GM18873 (cell line): ENCODE measurements around the gene ABCB10.
A peak's percentile ranks its signal among the peaks of the same experiment; 100 is the strongest.
"Not testable (repeated sequence)": the region's sequence is repeated elsewhere in the genome, so short reads cannot be mapped to it uniquely, and the experiment has no call there.

Experiments
- ATAC-seq: cut with Tn5 transposase; IDR thresholded peaks from one replicate; pipeline ENCODE4 v1.9.1; 2021; ENCODE audit warnings: mild to moderate bottlenecking, moderate library complexity, moderate number of reproducible peaks; ENCODE audit not compliant: unreplicated experiment, low FRiP score

The ABCB10 gene

DNA sequence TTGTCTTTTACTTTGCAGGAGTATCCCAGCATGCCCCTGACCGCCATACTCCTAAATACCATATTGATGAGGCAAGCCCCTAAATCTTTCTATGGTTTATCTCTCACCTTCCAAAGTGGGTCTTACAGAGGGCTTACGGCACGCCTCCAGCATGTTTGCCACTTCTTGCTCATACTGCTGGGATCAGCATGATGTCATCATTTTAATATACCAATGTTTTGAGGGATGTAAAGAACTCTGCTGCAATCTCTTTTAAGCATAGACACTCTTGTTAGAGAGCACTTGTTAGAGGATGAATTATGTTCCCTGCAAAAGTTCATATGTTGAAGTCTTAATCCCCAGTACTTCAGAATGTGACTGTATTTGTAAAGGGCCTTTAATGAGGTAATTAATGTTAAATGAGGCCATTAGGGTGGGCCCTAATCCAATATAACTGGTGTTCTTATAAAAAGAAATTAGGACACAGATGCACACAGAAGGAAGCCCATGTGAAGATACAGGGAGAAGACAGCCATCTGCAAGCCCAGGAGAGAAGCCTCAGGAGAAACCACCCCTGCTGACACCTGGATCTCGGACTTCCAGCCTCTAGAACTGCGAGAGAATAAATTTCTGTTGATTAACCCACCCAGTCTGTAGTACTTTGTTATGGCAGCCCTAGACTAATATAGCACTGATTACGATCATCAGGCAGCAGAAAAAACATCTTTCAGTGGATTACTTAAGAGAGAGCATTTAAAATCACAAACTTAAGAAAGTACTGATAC lies 16.4 kb upstream of the ABCB10 start:
- ATAC-seq: no peak

DNA sequence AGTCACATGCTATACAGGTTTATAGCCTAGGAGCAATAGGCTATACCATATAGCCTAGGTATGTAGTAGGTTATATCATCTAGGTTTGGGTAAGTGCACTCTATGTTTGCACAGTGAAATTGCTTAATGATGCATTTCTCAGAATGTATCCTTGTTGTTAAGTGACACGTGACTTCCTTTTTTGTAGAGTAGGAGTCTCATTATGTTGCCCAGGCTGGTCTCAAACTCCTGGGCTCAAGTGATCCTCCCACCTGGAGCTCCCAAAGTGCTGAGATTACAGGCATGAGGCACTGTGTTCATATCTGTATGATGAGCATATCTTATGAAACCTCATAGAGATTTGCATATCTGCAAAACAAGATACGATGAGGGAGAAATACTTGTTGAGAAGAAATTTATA lies 13.8 kb upstream of the ABCB10 start:
- ATAC-seq: no peak

DNA sequence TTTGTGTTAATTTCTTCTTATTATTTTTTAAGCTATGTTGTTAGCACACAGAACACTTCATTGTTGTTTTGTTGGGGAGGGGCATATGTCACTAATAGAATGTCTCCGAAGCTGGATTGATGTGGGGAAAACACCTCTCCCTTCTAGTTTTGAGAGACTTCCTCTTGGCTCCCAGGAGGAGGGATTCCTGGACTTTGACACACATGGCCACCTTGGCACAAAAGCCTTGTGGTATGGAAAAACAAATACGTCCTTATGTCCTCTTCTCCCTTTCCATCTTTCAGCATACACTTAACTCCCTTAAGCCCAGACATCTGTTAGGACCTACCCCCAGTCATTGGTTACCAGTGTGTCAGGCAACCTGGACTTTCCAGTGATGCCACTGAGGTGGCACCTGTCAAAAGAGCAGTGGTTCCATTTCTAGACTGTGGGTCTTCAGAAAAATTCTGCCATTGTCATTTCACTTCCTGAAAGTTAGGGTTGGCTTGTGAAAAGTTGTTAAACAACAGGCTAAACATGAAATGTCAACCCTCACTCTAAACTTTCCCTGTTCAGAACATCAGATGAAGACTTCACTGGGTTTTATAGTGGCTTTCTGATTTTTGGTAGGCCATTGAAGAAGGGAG lies 12.5 kb upstream of the ABCB10 start:
- no peak for ATAC-seq

DNA sequence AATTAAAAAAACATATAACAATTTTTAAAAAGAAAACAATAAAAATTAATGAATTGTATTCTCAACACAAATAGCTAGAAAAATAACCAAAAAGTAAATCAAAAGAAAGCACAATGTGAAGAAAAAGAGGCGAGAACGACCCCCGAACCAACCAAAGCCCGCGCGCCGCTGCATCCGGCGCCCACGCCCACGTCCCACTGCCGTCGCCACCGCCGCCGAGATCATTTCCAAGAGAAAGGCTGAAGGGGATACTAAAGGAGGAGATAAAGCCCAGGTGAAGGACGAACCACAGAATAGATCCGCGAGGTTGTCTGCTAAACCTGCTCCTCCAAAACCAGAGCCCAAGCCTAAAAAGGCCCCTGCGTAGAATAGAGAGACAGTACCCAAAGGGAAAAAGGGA lies 11.8 kb upstream of the ABCB10 start:
- no peak for ATAC-seq

DNA sequence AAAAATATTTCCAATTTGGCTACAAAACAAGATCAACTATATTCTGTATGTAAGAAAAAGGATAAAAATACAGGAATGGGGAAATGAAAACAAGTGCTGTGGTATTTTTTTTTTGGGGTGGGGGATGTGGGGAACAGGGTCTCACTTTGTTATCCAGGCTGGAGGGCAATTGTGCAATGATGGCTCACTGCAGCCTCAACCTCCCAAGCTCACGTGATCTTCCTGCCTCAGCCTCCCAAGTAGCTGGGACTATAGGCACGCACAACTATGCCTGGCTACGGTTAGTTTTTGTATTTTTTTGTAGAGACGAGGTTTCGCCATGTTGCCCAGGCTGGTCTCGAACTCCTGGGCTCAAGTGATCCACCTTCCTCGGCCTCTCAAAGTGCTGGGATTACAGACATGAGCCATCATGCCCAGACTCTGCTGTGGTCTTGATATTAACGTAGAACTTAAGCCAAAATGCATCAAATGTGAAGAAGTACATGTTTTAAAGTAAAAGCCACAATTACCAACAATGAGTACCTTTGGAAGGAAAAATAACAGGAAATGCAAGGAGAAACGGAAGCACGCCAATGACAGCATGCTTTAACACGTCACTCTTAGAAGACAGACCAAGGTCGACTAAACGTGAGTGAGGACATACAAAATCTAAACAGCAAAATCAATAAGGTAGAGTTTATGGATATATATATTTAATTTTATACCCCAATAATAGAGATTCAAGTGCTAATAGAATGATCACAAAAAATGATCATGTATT lies 8.8 kb upstream of the ABCB10 start:
- ATAC-seq: no peak

DNA sequence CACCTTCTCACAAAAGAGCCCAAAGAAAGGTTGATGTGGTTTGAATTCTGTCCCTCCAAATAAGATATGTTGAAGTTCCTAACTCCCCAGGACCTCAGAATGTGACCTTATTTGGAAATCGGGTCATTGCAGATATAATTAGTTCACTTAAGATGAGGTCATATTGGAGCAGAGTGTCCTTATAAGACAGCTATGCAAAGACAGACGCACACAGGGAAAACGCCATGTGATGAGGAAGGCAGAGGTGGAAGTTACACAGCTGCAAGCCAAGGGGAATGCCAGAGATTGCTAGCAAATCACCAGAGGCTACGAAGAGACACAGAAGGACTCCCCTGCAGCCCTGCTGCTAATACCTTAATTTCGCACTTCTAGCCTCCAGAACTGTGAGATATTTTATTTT lies 5.2 kb upstream of the ABCB10 start:
- no peak for ATAC-seq

DNA sequence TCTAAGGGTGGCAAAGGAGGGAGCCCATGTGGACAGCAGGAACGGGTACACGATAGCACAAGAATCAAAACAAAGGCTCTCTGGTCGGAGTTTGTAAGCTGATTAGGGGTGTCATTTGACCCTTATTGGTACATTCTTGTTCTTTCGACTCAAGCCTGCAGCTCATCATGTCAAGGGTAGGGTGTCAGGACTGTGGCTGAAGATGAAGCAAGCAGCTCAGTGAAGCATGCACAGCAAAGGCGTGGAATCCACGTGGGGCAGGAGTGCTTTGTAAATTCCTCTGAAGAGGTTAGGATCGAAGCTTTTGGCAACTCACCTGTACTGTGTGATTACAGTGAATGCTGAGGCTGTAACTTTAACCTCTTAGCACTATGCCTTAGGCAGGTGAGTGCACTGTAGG lies 4.7 kb upstream of the ABCB10 start:
- ATAC-seq: no peak

DNA sequence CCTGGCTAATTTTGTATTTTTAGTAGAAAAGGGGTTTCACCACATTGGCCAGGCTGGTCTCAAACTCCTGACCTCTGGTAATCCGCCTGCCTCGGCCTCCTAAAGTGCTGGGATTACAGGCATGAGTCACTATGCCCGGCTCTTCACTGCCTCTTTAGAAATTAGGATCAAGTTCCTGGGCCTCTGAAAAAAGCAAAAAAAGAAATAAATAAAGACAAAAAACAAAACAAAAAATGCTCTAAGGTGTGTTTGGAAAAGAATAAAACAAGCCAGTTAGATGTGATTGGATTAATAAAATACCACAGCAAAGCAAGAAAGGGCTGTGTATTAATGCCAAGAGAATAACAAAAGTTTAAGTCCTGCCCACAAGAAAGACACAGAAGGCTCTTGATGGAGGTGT lies 4.2 kb upstream of the ABCB10 start:
- ATAC-seq: no peak

DNA sequence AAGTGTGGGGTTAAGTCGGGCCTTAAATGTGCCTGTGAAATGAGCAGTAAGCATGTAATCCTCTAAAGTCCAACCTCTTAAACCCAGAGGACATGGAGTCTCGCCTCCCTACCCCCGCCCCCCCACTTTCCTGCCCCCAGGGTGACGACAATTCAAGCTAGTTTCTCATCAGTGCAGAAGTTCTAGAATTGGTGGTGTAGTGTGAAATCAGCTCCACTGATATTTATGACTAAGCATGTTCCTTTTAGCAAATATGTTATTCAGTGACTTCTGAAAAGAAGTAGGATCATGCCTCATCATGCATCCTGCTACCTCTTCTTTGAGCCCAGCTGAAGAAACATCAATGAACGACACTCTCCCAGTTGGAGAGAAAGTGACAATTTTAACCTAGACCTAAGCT lies 2.6 kb upstream of the ABCB10 start:
- ATAC-seq: no peak

DNA sequence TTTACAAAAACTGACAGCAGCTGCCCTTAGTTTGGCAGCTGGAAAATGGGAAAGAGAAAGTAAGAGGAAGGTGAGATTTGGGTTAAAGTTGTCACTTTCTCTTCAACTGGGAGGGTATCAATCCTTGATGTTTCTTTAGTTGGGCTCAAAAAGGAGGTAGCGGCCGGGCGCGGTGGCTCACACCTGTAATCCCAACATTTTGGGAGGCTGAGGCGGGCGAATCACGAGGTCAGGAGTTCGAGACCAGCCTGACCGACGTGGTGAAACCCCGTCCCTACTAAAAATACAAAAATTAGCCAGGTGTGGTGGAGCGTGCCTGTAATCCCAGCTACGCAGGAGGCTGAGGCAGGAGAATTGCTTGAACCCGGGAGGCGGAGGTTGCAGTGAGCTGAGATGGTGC lies 1.6 kb upstream of the ABCB10 start:
- not testable (repeated sequence) for ATAC-seq

DNA sequence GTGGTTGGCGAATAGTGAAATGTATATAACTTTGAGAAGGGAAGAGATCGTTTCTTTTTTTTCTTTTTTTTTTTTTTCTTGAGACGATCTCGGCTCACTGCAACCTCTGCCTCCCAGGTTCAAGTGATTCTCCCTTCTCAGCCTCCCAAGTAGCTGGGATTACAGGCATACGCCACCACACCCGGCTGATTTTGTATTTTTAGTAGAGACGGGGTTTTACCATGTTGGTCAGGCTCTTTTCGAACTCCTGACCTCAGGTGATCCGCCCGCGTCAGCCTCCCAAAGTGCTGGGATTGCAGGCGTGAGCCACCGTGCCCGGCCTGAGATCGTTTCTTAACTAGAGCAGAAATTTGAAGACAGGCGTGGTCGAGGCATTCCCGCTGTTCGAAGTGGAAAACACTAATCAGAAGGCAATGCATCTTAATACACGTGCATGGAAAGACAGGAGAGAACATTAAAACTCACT lies 862 bp upstream of the ABCB10 start:
- not testable (repeated sequence) for ATAC-seq

DNA sequence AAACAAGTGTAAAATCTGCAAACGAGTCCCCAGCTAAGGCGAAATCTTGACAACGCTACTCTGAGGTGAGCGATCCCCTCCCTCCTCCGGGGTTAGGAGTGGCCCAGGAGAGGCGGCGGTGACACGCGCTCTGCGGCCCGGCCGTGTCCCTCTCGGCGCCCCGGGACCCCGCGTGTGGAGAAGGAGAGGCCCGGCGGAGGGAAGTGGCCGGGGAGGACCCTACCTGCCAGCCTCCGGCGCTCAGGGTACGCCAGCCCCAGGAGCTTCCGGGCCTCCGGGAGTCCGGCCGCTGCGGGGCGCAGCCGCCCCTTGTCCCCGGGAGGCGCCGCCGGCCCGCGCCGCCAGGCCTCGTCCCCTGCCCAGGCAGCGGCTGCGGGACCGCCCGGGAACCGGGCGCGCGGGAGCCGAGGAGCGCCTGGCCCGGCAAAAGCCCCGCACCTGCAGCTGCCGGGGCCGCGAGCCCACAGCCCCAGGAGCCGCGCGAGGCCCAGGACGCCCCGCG lies 543 bp downstream of the ABCB10 start:
- peak; percentile 1 for ATAC-seq

DNA sequence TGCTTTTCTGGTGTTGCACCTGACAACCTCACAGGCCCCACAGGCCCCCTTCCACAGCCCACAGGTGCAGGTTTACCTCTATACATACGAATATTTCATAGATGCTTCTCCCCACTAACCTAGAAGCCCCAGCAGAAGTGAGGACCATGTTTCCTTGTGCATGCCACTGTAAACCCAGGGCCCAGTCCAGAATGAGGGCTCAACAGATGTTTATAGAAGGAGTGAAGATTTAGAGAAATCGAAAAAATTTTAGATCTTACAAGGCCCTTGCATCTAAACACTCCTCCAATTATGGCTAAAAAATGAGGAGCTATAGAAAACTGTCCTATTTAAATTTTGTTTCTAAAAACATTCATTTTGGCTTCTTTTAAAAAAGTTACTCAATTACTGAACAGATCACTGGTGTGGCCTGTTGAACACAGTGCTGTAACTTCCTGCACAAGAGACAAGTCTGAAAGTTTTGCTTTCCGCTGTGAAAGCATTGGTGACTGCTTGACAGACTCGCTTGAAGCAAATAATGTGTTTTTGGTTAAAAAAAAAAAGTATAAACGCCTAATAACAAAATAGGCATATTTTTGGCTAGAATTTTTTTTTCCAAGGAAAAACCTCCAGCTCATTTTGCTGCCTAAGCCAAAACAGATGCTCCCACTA lies 1.2 kb downstream of the ABCB10 start:
- ATAC-seq: no peak

DNA sequence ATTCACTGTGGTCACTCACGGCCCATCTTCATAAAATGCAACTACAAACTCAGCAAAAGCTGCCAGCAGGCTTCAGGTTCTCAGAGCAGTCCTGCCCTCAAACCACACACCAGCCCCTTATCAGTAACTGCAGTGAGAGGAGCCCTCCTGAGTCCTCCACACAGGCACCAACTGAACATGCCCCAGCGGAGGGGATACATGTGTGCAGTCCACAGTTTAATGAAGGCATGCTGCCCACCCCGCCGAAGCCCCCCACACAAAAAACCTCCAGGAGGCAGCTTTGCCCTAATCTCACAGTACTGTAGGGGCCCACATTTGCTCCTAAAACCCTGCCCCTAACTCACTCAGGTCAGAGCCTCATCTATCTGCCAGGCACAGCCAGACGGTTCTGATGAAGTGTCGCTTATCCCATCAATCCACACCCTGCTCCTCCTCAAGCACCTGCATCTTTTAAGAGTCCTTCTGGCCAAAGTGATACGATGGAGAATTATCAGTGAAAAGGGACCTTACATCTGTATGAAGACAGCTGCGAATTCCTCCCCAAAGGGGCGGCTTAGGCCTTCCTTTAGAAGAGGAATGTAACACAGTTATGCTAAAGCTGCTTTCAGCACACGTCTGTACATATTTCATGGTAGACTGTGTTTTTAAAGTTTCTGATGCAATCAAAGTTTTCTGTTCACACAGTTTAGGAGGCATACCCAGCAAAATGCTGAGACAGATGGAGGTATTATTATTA lies 3.5 kb downstream of the ABCB10 start:
- ATAC-seq: no peak

DNA sequence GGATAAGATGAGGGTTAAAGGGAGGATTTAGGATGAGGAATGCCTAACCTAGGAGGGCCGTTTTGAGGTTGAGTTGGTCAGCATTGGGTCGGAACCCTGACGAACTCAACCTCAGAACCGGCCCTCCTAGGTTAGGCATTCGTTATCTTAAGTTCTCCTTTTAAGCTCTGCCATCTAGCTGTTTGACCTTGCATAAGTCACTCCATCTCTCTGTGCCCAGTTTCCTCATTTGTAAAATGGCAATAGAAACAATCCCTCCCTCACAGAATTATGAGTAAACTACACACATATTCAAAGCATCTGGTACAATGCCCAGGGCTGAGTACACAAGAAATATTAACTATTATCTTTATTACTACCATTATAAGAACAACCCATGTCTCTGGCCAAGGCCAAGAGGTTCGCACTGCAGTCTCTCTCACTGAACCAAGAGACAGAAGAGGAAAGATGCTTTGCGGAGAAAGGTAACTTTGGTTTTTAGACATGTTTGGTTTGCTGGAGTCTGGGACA lies 4.8 kb downstream of the ABCB10 start:
- no peak for ATAC-seq

DNA sequence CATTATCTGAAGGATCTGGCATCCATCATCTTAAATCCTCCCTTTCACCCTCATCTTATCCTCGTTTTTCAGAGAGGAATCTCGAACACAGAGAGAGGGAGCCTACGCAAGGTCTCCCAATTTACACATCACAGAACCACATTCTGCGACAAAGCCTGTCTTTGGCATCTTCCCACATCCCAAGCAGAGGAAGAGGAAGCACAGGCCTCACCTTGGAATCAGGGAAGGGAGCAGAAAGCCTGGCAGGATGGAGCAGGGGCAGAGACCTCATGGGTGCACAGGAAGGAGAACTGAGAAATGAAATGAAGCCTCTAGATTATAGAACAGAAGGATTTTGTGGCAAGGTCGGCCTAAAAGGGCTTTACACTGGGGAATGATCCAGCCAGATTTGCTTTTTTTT lies 5.8 kb downstream of the ABCB10 start:
- no peak for ATAC-seq

DNA sequence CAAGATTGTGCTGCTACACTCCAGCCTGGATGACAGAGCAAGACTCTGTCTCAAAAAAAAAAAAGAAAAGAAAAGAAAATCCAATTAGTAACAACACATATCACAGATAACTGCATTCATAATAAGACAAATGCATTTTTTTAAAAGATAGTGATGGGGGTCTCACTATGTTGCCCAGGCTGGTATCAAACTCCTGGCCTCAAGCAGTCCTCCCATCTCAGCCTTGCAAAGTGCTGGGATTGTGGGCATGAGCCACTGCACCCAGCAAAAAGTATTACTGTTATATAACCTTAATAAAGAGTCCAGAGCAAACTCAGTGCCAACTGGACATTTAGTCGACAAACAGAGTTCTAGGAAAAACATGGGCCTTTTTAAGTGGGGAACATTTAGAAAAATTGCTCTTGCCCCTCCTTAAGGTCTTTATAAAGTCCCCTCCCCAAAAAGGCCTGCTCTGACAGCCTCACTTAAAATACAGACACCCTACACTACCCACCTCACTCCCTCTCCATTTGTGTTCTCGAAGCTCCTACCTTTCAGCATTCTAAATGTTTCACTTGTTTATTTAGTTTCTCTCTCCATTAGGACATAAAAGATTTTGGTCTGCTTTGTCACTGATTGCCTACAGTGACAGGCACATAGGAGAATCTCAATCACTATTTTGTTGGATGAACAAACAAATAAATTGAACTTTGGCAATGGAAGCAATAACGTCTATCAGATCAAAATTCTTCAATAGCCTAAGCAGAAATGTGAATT lies 7.5 kb downstream of the ABCB10 start:
- ATAC-seq: no peak

DNA sequence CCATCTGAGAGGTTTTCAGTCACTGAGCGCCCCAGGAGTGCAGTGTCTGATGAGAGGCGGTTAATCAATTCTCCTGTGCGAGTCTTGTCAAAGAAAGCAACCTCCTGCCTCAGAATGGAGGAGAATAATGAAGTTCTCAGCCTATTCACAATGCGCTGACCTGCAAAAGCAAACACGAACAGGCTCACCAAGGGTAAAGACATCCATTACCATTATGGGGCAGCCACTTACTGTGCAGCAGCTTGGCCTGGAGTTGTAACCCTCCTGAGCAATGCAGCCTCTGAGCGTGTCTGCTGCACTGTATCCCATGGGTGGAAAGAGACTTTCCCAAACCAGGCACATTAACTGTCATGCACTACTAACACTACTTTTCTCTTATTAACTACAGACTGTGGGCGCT lies 11.0 kb downstream of the ABCB10 start:
- ATAC-seq: no peak

DNA sequence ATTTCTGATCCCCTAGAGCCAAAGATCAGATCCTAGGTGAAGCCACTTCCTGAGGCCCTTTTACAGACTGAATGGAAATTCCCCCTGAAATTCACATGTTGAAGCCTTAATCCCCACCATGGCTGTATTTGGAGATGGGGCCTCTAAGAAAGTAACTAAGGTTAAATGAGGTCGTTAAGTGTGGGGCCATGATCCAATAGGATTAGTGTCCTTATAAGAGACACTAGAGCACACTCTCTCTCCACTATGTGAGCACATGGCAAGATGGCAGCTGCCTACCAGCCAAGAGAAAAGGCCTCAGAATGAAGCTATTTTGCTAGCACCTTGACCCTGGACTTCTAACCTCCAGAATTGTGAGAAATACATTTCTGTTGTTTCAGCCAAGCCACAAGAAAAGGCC lies 13.9 kb downstream of the ABCB10 start:
- no peak for ATAC-seq
